ENCODE data around the gene ZNF701. TPM values are rescaled to one million over a fixed set of nuclear protein-coding genes. Genes with fewer than 3 reads are reported as not detected.

The ZNF701 gene
- total and polyA plus RNA-seq, 2 of the 13 experiments (the other 11 are each of a cell fraction or from before 2014, with no cell fraction given), result 4.5 to 6.3 TPM

- peak overlapping the region; percentile 73 for H3K9ac ChIP-seq (ENCODE audit: insufficient read depth, low read depth, low read length)
- ChIA-PET CTCF (ENCODE audit: low intra/inter-chr PET ratio, low total read pairs) (no interaction called here), POLR2A (interaction anchor here (0.8 kb wide), 1 partner anchor 87 kb away, joined by 3 read pairs; no protein-coding TSS in a partner anchor)
- DNase-seq (ENCODE audit: low spot score), result peak; percentile 74
- H3K4me1 ChIP-seq (ENCODE audit: insufficient read depth, low read length), result peaks cover 17% of the 10 kb centered on the region
- H3K9me3 ChIP-seq (ENCODE audit: low read length), result peaks cover 45% of the 10 kb centered on the region
- FAIRE-seq, result no peak
- H3K27ac ChIP-seq (ENCODE audit: extremely low read length, insufficient read depth, low read length), result peak overlapping the region; percentile 82
- H3K4me2 ChIP-seq (ENCODE audit: low read depth, low read length), result peak overlapping the region; percentile 74
- H3K79me2 ChIP-seq (ENCODE audit: insufficient read depth, low read length), result peaks cover 9% of the 10 kb centered on the region
- H3K36me3 ChIP-seq (replicated peaks in 1 of 2; ENCODE audit: control insufficient read depth in 1 of 2, insufficient read depth in 2 of 2, low read length in 2 of 2), result no peaks in the 10 kb centered on the region; a peak in 1 of 5 replicates
- peak; percentile 95 for ATAC-seq
- intact Hi-C loops (cut with micrococcal nuclease; ENCODE audit: unreplicated experiment), result loop anchor here (2.0 kb wide), 1 partner anchor 28 kb away; no protein-coding TSS in a partner anchor
- H3K27me3 ChIP-seq (ENCODE audit: control insufficient read depth in 1 of 2, insufficient read depth in 2 of 2, low read length in 2 of 2), result no peaks in the 10 kb centered on the region
- 39% methylated on average over 58 of the region's 62 CpGs for WGBS (ENCODE audit: low lambda C conversion rate)
- TSS peak; percentile 73 for BruUV-seq (replicated peaks)
- H3K4me3 ChIP-seq (replicated peaks in 1 of 3; ENCODE audit: insufficient read depth in 1 of 3, low read depth in 2 of 3, low read length in 3 of 3), result peak overlapping the region; percentile 41 to 73 (median 71); a peak in 5 of 6 replicates
- H4K20me1 ChIP-seq (ENCODE audit: insufficient read depth, low read length), result no peaks in the 10 kb centered on the region
- H2AFZ ChIP-seq (ENCODE audit: low read length), result no peak overlapping the region
- in situ Hi-C loops (cut with HindIII; ENCODE audit: extremely low pct_ligation_motif_present, low pct_unique_long_range_greater_than_20kb), result no loop called here
- peak; percentile 53; the same call in 1 of the 2 replicates for TF ChIP-seq NCOR1 (IDR thresholded peaks at IDR 0.05; ENCODE audit: borderline replicate concordance, low read length)
- TF ChIP-seq SIX4 (CRISPR knock-in tag; IDR thresholded peaks at IDR 0.05), result no peak
- TF ChIP-seq SP5 (CRISPR knock-in tag; IDR thresholded peaks at IDR 0.05; ENCODE audit: borderline replicate concordance, low read depth), result peak; percentile 74
- no peak for TF ChIP-seq ZNF3 (CRISPR knock-in tag; IDR thresholded peaks at IDR 0.05)
- TF ChIP-seq KDM2A (CRISPR knock-in tag; IDR thresholded peaks at IDR 0.05; ENCODE audit: borderline replicate concordance, low read depth), result peak; percentile 64; the same call in 1 of the 2 replicates
- TF ChIP-seq, protein P1, sequence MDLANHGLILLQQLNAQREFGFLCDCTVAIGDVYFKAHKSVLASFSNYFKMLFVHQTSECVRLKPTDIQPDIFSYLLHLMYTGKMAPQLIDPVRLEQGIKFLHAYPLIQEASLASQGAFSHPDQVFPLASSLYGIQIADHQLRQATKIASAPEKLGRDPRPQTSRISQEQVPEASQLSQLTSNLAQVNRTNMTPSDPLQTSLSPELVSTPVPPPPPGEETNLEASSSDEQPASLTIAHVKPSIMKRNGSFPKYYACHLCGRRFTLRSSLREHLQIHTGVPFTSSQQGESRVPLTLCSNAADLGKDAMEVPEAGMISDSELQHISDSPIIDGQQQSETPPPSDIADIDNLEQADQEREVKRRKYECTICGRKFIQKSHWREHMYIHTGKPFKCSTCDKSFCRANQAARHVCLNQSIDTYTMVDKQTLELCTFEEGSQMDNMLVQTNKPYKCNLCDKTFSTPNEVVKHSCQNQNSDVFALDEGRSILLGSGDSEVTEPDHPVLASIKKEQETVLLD (CRISPR knock-in tag; IDR thresholded peaks at IDR 0.05; ENCODE audit: low read depth), result peak; percentile 34; the same call in 1 of the 2 replicates
- TF ChIP-seq ELF3 (CRISPR knock-in tag; IDR thresholded peaks at IDR 0.05), result peak; percentile 35; the same call in 1 of the 2 replicates
- peak; percentile 28 for TF ChIP-seq AGO1 (IDR thresholded peaks at IDR 0.05; ENCODE audit: low read depth, low read length, poor library complexity, severe bottlenecking)
- TF ChIP-seq FOXK2 (IDR thresholded peaks at IDR 0.05), result no peak
- peak; percentile 22; the same call in 1 of the 2 replicates for TF ChIP-seq MED1 (CRISPR knock-in tag; IDR thresholded peaks at IDR 0.05)
- TF ChIP-seq PAXIP1 (CRISPR knock-in tag; conservative IDR thresholded peaks at IDR 0.05), result peak; percentile 72
- TF ChIP-seq, protein P2, sequence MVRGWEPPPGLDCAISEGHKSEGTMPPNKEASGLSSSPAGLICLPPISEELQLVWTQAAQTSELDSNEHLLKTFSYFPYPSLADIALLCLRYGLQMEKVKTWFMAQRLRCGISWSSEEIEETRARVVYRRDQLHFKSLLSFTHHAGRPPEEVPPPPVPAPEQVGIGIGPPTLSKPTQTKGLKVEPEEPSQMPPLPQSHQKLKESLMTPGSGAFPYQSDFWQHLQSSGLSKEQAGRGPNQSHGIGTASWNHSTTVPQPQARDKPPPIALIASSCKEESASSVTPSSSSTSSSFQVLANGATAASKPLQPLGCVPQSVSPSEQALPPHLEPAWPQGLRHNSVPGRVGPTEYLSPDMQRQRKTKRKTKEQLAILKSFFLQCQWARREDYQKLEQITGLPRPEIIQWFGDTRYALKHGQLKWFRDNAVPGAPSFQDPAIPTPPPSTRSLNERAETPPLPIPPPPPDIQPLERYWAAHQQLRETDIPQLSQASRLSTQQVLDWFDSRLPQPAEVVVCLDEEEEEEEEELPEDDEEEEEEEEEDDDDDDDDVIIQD (CRISPR knock-in tag; IDR thresholded peaks at IDR 0.05; ENCODE audit: low read depth), result no peak
- TF ChIP-seq ETV5 (CRISPR knock-in tag; IDR thresholded peaks at IDR 0.05; ENCODE audit: borderline replicate concordance), result peak; percentile 66
- TF ChIP-seq HNF4A (CRISPR knock-in tag; IDR thresholded peaks at IDR 0.05), result peak; percentile 54
- TF ChIP-seq NR2F1 (CRISPR knock-in tag; IDR thresholded peaks at IDR 0.05), result no peak
- no peak for TF ChIP-seq SP1 (IDR thresholded peaks at IDR 0.05)
- TF ChIP-seq SP1 (CRISPR knock-in tag; IDR thresholded peaks at IDR 0.05), result peak; percentile 69
Observed at GRCh38 chr19:52601025-52601973, 31.2 kb downstream of the ZNF701 start.

All from HepG2 (cell line).